SH-SY5Y (cell line): ENCODE results near the gene ANKRD12.

ENCODE experiments used
- GATA2 ChIP-seq: IDR thresholded peaks from 2 replicates; pipeline ENCODE4 v1.6.1; 2011; ENCODE audit warnings: mild to moderate bottlenecking, low read depth, low read length
- GATA3 ChIP-seq: IDR thresholded peaks from 2 replicates; pipeline ENCODE4 v1.6.1; 2011; ENCODE audit warnings: low read depth, mild to moderate bottlenecking, low read length, moderate library complexity

DNA sequence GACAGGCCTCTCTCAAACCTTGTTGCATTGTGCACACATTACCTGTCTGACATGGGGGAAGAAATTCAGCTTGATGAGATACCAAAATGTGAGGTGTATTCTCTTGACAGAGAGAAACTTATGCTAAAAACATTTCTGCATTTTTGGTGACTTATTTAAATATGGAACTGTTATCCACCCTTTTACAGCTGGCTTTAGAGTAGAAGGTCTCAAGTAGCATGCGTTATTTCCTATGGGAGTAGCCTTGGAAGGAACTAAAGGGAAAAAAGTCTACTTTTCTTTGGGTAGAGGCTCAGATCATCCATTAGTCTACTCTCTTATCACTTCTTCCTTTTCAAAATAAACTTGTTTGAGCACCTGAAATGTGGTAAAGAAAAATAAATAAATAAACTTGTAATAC lies 141.4 kb downstream of the ANKRD12 start:
- TF ChIP-seq GATA2 (no peak), GATA3 (no peak)
